BE2C (cell line): ENCODE measurements around the gene BHLHA15. TPM values are rescaled to one million over a fixed set of nuclear protein-coding genes. Genes with fewer than 3 reads are reported as not detected.
A peak's percentile ranks its signal among the peaks of the same experiment; 100 is the strongest.

Source experiments
- DNase-seq: peaks from one replicate; pipeline ENCODE4 v3.0.0-alpha.2; 2020
- H3K27me3 ChIP-seq: fragments of 250-450 bp; sonication (Bioruptor Pico); 2 replicates; pipeline ENCODE4 v1.5.1; 2020; ENCODE audit warnings: mild to moderate bottlenecking
- H3K36me3 ChIP-seq: fragments of 250-450 bp; sonication (Bioruptor Pico); 2 replicates; pipeline ENCODE4 v1.5.1; 2020; ENCODE audit warnings: mild to moderate bottlenecking
- H3K4me1 ChIP-seq: fragments of 250-450 bp; sonication (Bioruptor Pico); 2 replicates; pipeline ENCODE4 v1.5.1; 2020
- H3K4me3 ChIP-seq: 2 replicates; pipeline ENCODE4 v1.5.1; 2011; ENCODE audit warnings: low read depth, low read length
- H3K9me3 ChIP-seq: fragments of 250-450 bp; sonication (Bioruptor Pico); 2 replicates; pipeline ENCODE4 v1.5.1; 2020
- polyA plus RNA-seq: library from polyadenylated mRNA; unstranded; fragments of >200 nt; gene quantifications from one replicate; pipeline ENCODE4 v1.2.1, GENCODE V29; 2012; ENCODE audit warnings: low read depth, missing spikeins; ENCODE audit not compliant: insufficient read length, insufficient read depth
- TF ChIP-seq, protein P1 (sequence below): IDR thresholded peaks from 2 replicates; pipeline ENCODE4 v1.5.1; 2012; ENCODE audit warnings: mild to moderate bottlenecking, low read depth, low read length

The BHLHA15 gene
- 0.85 TPM for polyA plus RNA-seq

GRCh38 chr7:98211221-98211675, at the start of gene BHLHA15:
BHLHA15 (plus strand) TSS chr7:98211439; CDS start chr7:98212310, 871 bp downstream.
- DNase-seq = peak; percentile 52
- Histone ChIP-seq H3K4me1 (no peaks in the 10 kb centered on the region), H3K4me3 (peak within 1 kb of the TSS; percentile 14; the same call in 1 of the 2 replicates), H3K27me3 (no peaks in the 10 kb centered on the region), H3K36me3 (no peaks in the 10 kb centered on the region; the same call in 1 of the 2 replicates), H3K9me3 (no peaks in the 10 kb centered on the region)
- TF ChIP-seq, protein P1, sequence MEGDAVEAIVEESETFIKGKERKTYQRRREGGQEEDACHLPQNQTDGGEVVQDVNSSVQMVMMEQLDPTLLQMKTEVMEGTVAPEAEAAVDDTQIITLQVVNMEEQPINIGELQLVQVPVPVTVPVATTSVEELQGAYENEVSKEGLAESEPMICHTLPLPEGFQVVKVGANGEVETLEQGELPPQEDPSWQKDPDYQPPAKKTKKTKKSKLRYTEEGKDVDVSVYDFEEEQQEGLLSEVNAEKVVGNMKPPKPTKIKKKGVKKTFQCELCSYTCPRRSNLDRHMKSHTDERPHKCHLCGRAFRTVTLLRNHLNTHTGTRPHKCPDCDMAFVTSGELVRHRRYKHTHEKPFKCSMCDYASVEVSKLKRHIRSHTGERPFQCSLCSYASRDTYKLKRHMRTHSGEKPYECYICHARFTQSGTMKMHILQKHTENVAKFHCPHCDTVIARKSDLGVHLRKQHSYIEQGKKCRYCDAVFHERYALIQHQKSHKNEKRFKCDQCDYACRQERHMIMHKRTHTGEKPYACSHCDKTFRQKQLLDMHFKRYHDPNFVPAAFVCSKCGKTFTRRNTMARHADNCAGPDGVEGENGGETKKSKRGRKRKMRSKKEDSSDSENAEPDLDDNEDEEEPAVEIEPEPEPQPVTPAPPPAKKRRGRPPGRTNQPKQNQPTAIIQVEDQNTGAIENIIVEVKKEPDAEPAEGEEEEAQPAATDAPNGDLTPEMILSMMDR = no peak

DNA sequence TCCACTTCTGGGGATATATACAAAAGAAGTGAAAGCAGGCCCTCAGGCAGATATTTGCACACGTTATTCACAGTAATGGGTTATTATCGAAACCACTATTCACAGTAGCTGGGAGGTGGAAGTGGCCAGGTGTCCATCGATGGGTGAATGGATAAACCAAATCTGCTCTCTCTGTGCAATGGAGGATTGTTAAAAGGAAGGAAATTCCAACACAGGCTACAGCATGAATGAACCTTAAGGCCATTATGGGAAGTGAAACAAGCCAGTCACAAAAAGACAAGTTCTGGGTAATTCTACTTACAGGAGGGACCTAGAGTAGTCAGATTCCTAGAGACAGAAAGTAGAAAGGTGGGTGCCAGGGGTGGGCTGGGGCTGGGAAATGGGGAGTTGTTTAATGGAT, 48.5 kb upstream of the BHLHA15 start:
- Histone ChIP-seq H3K36me3 (no peaks in the 10 kb centered on the region), H3K27me3 (no peaks in the 10 kb centered on the region), H3K4me3 (no peak overlapping the region), H3K9me3 (no peaks in the 10 kb centered on the region), H3K4me1 (no peaks in the 10 kb centered on the region)
- no peak for DNase-seq
- TF ChIP-seq, protein P1 = no peak

GRCh38 chr7:98163269-98163668, 48.0 kb upstream of the BHLHA15 start:
- no peak for DNase-seq
- H3K9me3 ChIP-seq = no peaks in the 10 kb centered on the region
- H3K36me3 ChIP-seq = no peaks in the 10 kb centered on the region
- no peaks in the 10 kb centered on the region for H3K27me3 ChIP-seq
- TF ChIP-seq, protein P1 = no peak
- H3K4me1 ChIP-seq = no peaks in the 10 kb centered on the region
- H3K4me3 ChIP-seq = no peak overlapping the region

DNA sequence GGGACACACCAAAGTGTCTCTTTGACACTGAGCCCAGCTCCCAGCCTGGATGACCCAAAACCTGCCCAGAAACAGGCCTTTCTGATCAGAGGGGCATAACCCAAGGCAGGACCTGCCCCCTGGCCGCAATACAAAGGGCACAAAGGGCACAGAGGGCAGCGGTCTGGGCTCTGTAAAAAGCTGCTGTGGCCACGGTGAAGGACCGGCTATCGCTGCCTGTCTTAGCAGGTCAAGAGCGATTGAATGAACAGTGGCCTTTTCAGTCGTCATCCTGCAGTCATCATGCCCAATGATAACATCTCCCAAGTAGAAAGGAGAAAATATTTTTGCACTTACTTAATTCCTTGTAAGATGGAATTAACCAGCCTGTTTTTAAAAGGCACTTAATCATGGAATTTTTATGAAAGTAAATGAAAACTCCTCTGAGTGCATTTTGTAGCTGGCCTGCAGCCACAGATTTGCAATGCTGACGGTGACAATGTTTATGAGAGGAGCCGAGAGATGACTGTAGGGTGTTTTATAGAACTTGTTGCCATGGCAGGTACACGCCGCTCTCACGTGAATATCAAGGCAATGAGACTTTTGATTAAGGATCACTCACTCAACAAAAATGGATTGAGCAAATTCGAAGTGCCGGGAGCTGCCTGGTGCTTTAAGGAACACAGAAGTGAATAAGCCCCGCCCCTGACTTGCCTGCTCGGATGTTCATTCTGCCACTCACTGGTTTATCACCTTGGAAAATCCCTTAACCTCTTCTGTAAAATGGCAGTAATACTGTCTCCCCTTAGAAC, 47.3 kb upstream of the BHLHA15 start:
- TF ChIP-seq, protein P1 = no peak
- no peak for DNase-seq
- H3K27me3 ChIP-seq = no peaks in the 10 kb centered on the region
- no peaks in the 10 kb centered on the region for H3K9me3 ChIP-seq
- no peaks in the 10 kb centered on the region for H3K4me1 ChIP-seq
- H3K36me3 ChIP-seq = no peaks in the 10 kb centered on the region
- H3K4me3 ChIP-seq = no peak overlapping the region

DNA sequence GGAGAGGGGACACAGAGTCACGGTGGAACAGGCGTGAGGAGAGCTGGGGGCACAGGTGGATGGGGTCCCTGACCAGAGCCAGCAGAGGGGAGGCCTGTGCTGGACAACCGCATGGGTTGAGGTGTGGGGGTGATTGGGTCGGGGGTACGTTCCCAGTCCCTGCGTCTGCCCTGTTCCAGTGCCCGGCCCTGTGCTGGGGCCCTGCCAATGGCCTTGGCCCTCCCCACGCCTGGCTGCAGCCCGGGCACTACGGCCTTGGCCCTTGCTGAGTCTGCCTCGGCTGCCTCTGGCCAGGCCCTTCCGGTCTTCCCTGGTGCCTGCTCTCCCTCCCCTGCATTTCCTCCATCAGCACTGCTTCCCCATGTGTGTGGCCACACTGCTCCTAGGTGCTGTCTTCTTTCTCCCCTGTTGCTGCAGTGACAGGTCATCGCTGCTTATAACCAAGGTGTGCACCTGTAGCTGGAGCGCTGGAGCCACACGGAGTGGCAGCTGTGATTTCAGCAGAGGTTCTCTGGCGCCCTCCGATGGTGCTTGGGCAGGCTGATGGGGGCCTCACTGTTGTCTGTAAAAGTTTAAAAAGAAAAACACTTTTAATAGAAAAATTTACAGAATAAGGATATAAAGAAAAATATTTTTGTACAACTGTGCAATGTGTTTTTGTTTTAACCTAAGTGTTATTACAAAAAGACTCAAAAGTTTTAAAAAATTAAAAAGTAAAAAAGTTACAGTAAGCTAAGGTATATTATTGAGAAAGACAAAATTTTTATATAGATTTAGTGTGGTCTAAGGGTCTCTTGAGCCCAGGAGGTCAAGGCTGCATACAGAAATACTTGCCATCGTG, 45.2 kb upstream of the BHLHA15 start:
- DNase-seq = peak; percentile 67
- no peaks in the 10 kb centered on the region for H3K4me1 ChIP-seq
- TF ChIP-seq, protein P1 = peak; percentile 70
- no peaks in the 10 kb centered on the region for H3K36me3 ChIP-seq
- no peaks in the 10 kb centered on the region for H3K27me3 ChIP-seq
- H3K9me3 ChIP-seq = no peaks in the 10 kb centered on the region
- H3K4me3 ChIP-seq = no peak overlapping the region
